Gastrocnemius medialis (tissue), 4 donors: ENCODE measurements around the gene ADCY2.

Source experiments
- POLR2A ChIP-seq, 2 donors: fragments of 450-650 bp; IDR thresholded peaks; one replicate each; pipeline ENCODE4 v1.6.1; 2017; ENCODE audit warnings: antibody characterized with exemption in 2 of 2, mild to moderate bottlenecking in 2 of 2, moderate library complexity in 2 of 2
- TF ChIP-seq, protein P1 (sequence below), 5 experiments: fragments of 450-650 bp in 3 of 5; fragments of 200-600 bp in 2 of 5; sonication (generic) in 2 of 5; IDR thresholded peaks in 4 of 5; conservative IDR thresholded peaks in 1 of 5; 1 replicate in 4 of 5; 2 replicates in 1 of 5; pipeline ENCODE4 v1.5.1; 2016 to 2019; ENCODE audit warnings: antibody characterized with exemption in 5 of 5, mild to moderate bottlenecking in 3 of 5, moderate library complexity in 3 of 5

DNA sequence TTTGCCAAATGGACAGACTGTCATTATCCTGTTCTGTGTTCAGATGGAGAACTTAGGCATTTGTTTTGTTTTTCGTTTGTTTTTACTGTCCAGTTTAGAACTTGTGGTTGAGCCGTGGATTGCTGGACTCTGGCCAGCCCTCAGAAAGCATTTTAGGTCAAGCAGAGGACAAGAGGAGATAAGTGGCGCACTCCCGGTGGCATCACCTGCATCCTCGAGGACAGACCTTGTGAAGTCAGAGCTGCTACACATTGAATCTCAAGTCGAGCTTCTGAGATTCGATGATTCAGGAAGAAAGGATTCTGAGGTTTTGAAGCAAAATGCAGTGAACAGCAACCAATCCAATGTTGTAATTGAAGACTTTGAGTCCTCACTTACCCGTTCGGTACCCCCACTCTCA, 481.9 kb downstream of the ADCY2 start:
- TF ChIP-seq, protein P1, sequence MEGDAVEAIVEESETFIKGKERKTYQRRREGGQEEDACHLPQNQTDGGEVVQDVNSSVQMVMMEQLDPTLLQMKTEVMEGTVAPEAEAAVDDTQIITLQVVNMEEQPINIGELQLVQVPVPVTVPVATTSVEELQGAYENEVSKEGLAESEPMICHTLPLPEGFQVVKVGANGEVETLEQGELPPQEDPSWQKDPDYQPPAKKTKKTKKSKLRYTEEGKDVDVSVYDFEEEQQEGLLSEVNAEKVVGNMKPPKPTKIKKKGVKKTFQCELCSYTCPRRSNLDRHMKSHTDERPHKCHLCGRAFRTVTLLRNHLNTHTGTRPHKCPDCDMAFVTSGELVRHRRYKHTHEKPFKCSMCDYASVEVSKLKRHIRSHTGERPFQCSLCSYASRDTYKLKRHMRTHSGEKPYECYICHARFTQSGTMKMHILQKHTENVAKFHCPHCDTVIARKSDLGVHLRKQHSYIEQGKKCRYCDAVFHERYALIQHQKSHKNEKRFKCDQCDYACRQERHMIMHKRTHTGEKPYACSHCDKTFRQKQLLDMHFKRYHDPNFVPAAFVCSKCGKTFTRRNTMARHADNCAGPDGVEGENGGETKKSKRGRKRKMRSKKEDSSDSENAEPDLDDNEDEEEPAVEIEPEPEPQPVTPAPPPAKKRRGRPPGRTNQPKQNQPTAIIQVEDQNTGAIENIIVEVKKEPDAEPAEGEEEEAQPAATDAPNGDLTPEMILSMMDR (IDR thresholded peaks at IDR 0.05 in 4 of 5, conservative IDR thresholded peaks at IDR 0.05 in 1 of 5), result no peak
- no peak for TF ChIP-seq POLR2A (IDR thresholded peaks at IDR 0.05)
